Activated CD4-positive, alpha-beta T cell treated with anti-CD3 and anti-CD28 coated beads, Interleukin-2, amount 50 U/mL, for 16 hours (primary cell): ENCODE data around the gene WNT11.

Experiments used
- DNase-seq: peaks from one replicate; pipeline ENCODE4 v3.0.0-alpha.2; 2020

Gene WNT11

DNA sequence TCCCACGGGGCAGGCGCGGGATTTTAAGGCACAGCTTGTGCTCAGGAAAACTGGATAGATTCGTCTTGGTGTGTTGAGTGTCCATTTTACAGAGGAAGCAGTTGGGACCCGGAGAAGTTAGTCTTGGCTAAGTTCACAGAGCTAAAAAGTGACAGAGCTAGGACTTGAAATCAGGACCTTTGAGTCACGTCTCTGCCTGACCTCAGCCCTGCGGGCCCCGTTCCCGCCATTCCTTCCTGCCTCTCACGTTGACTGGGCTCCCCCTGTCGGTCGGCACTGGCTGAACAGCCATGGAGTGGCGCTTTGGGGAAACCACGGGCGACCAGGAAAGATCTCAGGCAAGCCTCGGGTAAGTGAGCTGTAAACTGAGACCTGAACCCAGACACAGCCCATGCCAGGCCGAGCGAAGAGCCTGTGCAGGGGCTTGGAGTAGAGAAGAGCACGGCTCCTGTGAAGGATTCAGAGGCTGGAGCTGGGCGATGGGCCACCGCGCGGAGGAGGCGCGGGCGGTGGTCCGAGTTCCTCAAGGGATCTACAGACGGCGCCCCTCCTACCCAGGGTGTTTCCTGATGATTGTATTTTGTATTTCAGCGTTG is 54.1 kb downstream of the WNT11 start:
- peak; percentile 90 for DNase-seq

DNA sequence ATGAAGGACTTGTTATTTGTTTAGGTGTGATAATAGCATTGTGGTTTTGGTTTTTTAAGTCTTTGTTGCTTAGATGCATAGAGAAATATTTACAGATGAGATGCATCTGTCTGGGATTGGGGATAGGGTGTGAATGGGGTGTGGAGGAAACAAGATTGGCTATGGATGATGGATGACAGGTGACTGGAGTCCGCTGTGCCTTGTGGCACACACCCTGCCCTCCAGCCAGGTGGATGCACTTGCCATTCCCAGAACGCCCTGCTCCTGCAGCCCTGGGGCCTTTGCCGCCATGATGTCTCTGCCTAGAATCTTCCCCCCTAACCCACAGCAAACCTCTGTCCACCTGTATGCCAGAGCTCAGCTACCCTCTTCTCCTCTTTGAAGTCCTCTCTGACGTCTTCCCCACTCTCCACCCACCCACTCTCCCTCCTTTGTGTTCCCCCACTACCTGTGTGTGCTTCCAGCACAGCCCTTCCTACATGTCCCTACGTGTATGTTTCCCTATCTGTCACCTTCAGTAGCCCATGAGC is 54.7 kb downstream of the WNT11 start:
- DNase-seq: no peak

DNA sequence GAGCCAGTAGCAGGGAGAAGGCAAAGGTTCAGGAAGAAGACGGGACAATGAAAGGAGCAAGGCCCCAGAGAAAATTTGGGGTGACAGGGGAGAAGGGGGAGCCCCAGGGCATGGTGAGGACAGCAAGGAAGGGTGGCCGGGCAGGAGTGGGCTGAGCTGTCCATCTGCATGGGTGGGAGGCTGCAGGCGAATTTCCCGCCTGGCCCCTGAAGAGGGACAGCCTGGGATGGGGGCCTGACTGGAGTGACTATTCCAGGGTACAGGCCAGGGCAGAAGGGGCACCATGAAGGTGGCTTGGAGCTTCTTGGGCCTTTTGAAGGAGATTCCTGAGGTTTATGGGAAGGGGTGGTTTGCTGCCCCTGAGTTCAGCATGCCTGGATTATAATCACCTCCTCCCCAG is 56.2 kb downstream of the WNT11 start:
- DNase-seq: no peak

DNA sequence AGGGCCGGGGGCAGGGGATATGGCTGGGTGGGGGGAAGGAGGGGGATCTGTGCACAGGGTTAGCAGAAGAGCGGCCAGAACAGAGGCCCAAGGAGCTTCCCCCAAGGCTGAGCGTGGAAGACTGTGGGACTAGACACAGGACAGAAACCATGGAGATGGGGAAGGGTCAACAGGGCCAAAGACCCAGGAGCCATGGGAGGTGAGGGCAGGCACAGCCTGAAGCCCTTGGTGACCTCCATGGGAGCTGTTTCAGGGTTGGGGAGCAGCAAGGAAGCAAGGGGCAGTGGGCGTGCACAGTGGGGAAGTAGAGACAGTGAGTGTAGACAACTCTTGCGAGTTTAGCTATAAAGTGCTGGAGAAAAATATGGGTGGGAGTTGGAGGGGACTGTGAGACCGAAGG is 56.6 kb downstream of the WNT11 start:
- no peak for DNase-seq

DNA sequence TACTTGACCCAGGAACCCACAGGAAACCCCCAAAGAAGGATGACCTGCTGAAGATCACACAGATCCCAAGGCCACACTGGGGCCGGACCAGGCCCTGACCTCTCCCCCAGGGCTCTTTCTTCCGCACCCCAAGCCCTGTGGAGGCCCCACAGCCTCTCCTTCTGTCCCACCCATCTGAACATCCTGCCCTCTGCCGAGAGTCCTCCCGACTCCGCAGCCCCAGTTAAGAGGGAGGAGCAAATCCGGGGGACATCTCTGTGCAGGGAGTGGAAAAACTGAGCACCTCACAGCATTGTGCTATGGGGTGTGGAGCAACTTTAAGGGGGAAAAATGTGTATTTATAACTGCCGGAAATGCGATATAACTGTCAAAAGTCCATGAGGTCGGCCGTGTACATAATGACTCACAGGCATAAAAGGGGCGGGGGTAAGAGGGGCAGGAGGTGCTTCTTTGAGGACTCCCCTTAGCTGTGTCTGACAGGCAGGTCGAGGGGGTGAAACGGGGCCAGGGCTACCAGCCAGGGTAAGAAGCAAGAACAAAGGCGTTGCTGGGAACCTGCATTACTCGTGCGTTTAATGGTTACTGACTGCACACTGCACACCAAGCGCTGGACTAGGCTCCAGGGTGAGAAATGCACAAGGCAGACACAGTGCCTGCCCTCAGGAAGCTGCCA is 57.2 kb downstream of the WNT11 start:
- DNase-seq: no peak

DNA sequence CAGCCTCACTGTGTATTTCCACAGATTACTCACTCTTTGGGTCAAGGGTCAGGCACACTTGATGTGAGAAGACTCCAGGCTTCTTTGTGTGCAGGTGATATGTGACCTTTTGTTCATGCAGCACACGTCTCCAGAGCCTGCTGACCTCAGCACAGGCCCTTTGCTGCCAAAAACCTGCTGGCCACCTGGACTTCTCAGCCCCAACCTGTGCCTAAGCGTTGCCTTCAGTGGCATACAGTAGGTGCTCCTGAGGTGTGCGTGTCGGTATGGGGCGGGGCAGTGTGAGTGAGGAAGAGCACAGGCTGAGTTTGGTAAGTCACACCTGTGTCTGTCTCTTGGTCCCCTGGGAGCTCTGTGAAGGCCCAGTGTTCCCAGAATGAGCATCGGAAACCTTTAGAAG is 58.1 kb downstream of the WNT11 start:
- no peak for DNase-seq

DNA sequence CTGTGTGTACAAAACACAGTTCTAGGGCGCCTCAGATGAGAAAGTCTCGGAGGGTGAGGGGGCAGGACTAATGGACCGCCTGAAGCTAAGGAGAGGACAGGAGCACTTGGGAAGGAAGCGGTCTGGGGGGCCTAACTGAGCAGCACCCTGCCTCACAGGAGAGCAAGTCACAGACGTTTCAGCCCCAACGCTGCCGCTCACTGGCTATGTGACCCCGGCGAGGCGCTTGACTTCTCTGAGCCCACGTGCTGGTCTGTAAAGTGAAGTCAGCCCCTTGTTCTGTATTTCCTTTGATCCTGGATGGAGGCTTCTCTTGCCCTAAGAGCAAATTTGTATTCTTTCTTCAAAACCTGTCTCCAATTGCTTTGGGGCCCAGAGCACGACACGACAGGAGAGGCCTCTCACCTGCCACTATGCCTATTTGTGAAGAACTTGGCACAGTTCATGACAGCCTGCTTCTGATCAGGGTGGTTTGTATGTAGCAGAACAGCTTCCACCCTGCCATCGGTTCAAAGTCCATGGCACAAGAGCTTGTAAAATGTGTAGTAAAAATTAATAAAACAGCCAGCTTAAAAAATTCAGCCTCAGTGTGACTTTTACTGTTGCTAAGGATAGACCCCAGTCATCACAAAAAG is 59.1 kb downstream of the WNT11 start:
- DNase-seq: no peak

DNA sequence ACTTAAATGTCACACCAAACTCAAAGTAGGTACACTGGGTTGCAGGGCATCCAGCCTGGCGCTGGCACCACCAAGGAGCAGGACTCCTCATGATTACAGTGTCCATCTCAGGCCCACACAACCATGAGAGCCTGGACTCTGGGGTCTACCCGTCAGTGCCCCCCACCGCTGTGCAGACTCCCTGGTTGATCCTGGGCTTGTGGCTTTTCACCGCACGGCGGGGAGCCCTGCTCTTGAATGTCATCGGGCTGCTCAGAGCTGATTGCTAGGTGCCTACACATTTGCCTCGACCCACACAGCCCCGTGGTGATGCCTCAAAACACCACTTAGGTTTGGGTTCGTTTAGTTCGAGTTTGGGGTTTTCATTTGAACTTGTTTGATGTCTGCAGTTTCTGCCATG is 63.0 kb downstream of the WNT11 start:
- no peak for DNase-seq

DNA sequence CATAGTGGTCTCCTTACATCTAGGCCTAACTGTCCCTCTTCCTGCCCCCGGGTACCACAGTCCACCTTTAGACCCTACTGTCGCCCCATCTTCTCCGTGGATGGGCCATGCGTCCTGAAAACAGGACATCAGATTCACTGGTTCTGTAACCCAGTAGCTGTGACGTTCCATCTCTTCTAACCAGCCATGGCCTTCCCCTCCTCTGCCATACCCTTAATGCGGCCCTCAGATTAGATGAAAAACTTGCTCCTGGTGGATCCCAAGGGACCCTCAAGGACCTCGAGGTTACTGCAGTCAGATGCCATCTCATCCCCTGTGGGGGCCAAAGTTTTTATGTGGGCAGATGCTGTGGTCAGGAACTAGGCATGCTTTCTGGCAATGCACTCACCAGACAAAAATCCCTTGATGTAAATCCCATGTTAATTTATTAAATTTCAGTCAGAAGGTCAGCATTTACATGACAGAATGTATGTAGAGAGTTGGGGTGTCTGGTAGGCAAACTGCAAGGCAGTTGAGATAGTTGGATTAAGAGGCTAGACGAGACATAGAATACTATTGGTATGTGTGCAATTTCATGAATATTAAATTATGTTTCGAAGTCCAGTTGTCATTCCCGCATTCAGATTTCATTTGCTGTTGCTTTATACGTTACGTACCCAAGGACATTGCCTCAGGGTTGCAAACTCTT is 64.3 kb downstream of the WNT11 start:
- no peak for DNase-seq

DNA sequence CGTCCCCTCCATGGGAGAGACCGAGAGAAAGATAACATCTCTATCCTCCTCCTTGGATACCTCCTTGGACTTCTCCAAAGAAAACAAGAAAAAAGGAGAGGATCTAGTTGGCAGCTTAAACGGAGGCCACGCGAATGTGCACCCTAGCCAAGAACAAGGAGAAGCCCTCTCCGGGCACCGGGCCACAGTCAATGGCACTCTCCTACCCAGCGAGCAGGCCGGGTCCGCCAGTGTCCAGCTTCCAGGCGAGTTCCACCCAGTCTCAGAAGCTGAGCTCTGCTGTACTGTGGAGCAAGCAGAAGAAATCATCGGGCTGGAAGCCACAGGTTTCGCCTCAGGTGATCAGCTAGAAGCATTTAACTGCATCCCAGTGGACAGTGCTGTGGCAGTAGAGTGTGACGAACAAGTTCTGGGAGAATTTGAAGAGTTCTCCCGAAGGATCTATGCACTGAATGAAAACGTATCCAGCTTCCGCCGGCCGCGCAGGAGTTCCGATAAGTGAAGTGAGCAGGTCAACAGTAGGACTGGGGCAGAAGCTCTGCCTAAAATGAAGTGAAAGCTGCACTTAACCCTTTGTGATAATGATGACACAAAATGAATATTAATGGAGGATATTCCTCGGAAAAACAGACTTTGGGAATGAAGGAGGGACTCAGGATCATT is 65.3 kb downstream of the WNT11 start:
- no peak for DNase-seq

DNA sequence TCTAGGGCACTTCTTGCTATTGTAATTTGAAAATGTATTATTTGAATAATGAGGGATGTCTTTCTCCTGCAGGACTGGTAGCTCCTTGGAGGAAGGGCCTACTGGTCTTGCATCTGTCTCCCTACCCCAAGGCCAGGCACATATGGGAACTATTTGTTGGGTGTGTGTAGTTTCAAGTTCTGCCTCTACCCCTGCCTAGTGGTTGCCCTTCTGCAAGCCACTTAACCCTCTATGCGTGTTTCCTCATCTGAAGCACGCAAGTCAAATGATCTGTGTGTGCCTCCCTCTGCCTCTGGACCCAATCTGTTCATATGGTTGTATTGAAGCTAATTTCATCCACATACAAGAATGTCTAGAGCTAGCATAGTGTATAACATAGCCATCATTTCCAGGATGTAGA is 67.0 kb downstream of the WNT11 start:
- DNase-seq: no peak
